Loucy (cell line): ENCODE measurements around the gene TRA2B.

Source experiments
- CTCF ChIP-seq: fragments of 200-600 bp; sonication (generic); conservative IDR thresholded peaks from 2 replicates; pipeline ENCODE4 v1.5.1; 2014; ENCODE audit warnings: mild to moderate bottlenecking, antibody characterized with exemption, low read length
- EZH2phosphoT487 ChIP-seq: fragments of 200-600 bp; IDR thresholded peaks from 2 replicates; pipeline ENCODE4 v1.6.1; 2018; ENCODE audit warnings: antibody characterized with exemption, mild to moderate bottlenecking, moderate library complexity, borderline replicate concordance

- TF ChIP-seq CTCF = no peak
- no peak for TF ChIP-seq EZH2phosphoT487
These were observed 11.7 kb upstream of the TRA2B start for GRCh38 chr3:185949515-185949914.
